Measurements from ENCODE around the gene BRME1. TPM values are rescaled to one million over a fixed set of nuclear protein-coding genes. Genes with fewer than 3 reads are reported as not detected.

BRME1 gene
- total RNA-seq = 11.1 TPM

DNA sequence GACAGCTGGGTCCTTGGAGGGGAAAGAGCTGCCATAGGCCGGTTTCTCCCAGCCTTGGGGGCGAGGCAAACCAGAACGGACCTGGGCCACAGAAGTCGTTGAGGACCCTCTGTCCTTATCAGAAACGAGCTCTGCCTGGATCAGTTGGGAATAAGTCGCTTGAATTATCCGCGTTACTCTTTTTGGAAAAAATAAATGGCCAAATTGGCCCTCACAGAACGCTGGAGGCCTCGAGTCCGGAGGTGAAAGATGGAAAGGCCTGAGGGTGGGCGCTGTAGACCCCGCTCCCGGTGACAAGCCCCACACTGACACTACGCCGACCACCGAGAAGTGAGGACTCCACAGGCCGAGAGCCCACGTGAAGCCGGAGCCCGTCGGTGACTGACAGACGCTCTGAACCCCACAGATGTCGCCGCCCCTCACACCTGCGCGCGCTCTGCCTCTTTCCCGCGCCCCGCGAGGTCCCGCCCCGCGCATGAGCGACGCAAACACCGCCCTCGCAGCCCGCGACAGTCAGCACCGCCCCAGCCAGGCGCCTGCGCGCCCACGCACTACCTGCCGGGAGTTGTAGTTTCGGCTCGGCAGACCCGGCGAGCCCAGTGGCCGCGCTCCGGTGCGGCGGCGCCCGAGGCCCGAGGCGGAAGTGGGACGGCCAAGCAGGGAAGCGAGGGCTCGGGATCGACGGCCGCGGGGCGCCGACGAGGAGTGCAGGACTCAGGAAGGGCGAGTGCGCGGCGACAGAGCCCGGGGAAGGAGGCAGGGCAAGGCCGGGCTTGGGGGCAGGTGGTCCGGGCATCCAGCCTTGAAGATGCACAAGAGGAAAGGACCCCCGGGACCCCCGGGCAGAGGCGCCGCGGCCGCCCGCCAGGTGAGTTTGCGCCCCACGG lies at the start of gene BRME1, which contains the start of gene CC2D1A:
Gene BRME1, minus strand, starts transcription at position 484 of the 887 bp plus-strand sequence. CDS start 1,225 bp downstream, outside the sequence.
Gene CC2D1A, plus strand, starts transcription at position 568 of the 887 bp plus-strand sequence. Its CDS starts 241 bp downstream, at position 809.

DNA sequence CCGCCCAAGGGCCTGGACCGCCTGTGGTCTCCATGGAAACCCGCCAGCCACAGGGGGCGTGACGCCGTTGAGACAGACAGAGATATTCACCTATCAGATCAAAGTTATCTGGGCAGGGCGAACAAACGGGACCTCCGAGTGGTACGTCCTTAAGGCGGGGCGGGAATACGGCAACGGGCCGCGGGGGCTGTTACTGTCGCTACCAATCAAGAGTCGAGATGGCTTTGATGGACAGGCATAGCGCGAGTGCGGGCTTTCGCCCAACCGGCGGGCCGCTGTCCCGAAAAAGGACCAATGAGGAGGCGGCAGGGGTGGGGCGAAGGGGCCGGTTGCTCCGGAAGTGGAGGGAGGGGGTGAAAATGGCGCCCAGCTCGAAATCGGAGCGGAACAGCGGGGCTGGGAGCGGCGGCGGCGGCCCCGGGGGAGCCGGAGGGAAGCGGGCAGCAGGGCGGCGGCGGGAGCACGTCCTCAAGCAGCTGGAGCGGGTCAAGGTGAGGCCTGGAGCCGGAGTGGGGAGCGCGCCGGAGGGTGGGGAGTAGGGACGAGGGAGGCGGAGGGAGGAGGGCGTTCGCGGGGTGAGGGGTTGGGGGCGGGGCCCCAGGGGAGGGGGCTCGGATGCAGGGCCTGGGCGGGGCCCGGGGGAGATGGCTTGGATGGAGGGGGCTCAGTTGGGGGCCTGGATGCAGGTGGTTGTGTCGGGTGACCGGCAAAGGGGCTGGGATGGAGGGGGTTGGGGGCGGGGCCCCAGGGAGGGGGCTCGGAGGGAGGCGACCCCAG lies 46.4 kb upstream of the BRME1 start, which contains the start of gene DCAF15:
Gene DCAF15, plus strand, starts transcription at position 356 of the 777 bp plus-strand sequence. Its CDS starts 4 bp downstream, at position 360.

DNA sequence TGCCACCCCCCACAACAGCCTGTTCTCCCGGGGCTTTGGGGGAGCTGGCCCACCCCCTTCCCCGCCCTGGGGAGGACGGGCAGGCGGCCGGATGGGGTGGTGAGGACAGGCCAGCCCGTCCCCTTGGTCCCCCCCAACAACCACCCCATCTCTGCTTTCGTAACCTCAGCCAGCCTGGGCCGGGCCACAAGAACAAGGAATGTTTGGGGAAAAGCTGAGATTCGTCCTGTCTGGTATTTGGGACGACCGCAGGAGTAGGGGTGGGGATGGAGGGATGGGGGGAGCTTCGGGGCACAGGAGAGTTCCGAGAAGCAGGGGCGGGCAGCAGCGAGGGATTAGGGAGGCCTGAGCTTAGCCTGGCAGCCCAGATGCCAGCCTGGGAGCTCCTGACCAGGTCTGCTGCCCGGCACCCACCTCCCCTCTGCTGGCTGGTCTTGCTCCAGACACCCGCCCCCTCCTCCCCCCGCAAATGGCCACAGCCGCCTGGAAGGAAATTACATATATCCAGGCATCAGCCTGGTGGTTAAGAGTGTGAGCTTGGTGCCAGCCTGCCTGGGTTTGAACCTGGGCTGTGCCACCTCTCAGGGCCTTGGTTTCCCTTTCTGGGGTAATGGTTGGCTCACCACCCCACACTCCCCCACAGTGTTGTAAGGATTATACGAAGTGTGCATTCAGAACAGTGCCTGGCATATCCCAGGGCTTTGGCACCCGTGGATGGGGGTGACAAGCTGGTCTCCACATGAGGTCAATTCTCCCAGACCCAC lies 32.6 kb upstream of the BRME1 start, which contains the start of gene PODNL1:
Gene PODNL1, minus strand, starts transcription at position 117 of the 764 bp plus-strand sequence. CDS start 236 bp downstream, outside the sequence.

DNA sequence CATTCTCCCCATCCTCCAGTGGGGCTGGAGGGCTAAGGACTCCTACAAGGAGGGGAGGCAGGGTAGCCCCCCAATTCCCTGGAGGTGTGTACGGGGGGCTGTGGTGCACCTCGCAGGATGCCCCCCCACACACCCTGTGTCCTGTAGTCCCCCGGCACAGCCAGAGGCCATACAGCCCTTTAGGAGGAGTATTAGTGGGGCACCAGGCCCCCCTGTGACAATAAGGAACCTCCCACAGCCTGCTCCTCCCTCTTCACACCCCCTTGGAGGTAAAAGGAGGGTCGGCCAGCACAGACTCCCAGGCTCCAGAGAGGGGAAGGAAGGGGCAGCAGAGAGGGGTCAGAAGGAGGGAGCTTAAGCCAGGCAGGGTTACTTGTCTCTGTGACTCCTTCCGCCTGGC lies 29.1 kb downstream of the BRME1 start, which contains the start of gene NANOS3:
Gene NANOS3, plus strand, starts transcription at position 301 of the 400 bp plus-strand sequence. CDS start 115 bp downstream, outside the sequence.

Small RNA genes lying within 50 kb of the gene (small RNA-seq; reads per million reads assigned to genes)
- gene MIR181C (1,302 reads per million, percentile 99 among the genes with 10 or more reads in this experiment), gene MIR181D (190 reads per million, percentile 97 among the genes with 10 or more reads in this experiment)

Other genes starting within 250 kb of the BRME1 start
- 15.5 TPM for gene MRI1, start 141.6 kb downstream of the BRME1 start, total RNA-seq
- gene C19orf53, start 131.7 kb downstream of the BRME1 start, total RNA-seq = 29.3 TPM
- gene ZSWIM4, start 110.7 kb downstream of the BRME1 start, total RNA-seq = 5.3 TPM
- 1.2 TPM for gene NANOS3, start 29.0 kb downstream of the BRME1 start, total RNA-seq
- gene CC2D1A, start 84 bp upstream of the BRME1 start, total RNA-seq = 16.8 TPM
- 1.6 TPM for gene PODNL1, start 32.3 kb upstream of the BRME1 start, total RNA-seq
- gene DCAF15, start 46.4 kb upstream of the BRME1 start, total RNA-seq = 10.6 TPM
- 4.2 TPM for gene RFX1, start 100.2 kb upstream of the BRME1 start, total RNA-seq
- gene RLN3, start 122.0 kb upstream of the BRME1 start, total RNA-seq = not detected
- 3.9 TPM for gene IL27RA, start 125.6 kb upstream of the BRME1 start, total RNA-seq
- gene PALM3, start 156.0 kb upstream of the BRME1 start, total RNA-seq = 6.0 TPM
- 1.8 TPM for gene MISP3, start 166.7 kb upstream of the BRME1 start, total RNA-seq
- gene C19orf67, start 179.7 kb upstream of the BRME1 start, total RNA-seq = not detected
- 26.1 TPM for gene SAMD1, start 184.6 kb upstream of the BRME1 start, total RNA-seq
- gene PRKACA, start 211.6 kb upstream of the BRME1 start, total RNA-seq = 60.7 TPM
- gene ASF1B, start 230.5 kb upstream of the BRME1 start, total RNA-seq = 1.6 TPM

All from diencephalon (tissue), 1 donor.